Fibroblast of mammary gland (primary cell): ENCODE results near the gene BTBD10.

Source experiments
- DNase-seq: peaks from one replicate; pipeline ENCODE4 v3.0.0-alpha.2; 2010; ENCODE audit warnings: low read depth
- H3K4me3 ChIP-seq: 2 replicates; pipeline ENCODE4 v1.5.1; 2011; ENCODE audit warnings: low read depth, mild to moderate bottlenecking, low read length, moderate library complexity; ENCODE audit not compliant: control insufficient read depth
- TF ChIP-seq, protein P1 (sequence below): conservative IDR thresholded peaks from 2 replicates; pipeline ENCODE4 v1.5.1; 2011; ENCODE audit warnings: low read depth, low read length, inconsistent platforms; ENCODE audit not compliant: control insufficient read depth, insufficient read depth

The BTBD10 gene

DNA sequence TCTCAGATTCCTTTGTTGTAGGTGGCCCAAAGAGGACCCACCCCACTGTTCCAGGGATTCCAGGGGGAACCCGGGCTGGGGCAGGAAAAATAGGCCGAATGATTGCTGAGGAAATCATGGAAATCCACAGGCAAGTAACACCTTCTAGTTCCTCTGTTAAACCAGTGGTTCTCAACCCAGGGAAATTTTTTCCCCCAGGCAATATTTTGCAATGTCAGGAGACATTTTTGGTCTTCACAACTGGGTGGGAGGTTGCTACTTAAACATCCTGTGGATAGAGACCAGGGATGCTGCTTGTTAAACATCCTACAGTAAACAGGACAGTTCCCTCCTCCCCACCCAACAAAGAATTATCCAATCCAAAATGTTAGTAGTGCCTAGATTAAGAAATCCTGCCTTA lies 84.7 kb downstream of the BTBD10 start:
- TF ChIP-seq, protein P1, sequence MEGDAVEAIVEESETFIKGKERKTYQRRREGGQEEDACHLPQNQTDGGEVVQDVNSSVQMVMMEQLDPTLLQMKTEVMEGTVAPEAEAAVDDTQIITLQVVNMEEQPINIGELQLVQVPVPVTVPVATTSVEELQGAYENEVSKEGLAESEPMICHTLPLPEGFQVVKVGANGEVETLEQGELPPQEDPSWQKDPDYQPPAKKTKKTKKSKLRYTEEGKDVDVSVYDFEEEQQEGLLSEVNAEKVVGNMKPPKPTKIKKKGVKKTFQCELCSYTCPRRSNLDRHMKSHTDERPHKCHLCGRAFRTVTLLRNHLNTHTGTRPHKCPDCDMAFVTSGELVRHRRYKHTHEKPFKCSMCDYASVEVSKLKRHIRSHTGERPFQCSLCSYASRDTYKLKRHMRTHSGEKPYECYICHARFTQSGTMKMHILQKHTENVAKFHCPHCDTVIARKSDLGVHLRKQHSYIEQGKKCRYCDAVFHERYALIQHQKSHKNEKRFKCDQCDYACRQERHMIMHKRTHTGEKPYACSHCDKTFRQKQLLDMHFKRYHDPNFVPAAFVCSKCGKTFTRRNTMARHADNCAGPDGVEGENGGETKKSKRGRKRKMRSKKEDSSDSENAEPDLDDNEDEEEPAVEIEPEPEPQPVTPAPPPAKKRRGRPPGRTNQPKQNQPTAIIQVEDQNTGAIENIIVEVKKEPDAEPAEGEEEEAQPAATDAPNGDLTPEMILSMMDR = no peak
- H3K4me3 ChIP-seq = no peak overlapping the region
- no peak for DNase-seq

DNA sequence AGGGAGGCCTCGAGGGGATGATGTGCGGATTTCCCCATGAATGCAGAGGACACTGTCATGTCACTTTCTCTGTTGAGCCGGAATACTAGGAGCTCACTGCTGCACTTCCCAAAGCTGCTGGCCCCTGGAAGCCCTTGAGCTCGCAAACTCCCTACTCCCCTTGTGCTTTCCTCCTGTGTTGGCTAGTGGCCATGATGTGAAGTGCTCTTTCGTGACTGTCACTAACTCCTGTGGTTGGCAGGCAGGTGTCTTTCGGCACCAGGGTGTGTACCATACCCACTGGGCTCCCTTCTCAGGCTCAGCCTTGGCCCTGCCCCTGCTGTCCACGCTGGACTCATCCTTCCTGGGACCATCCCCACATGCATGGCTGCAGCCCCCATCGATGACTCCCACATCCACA lies 86.2 kb downstream of the BTBD10 start:
- no peak for DNase-seq
- TF ChIP-seq, protein P1 = no peak

DNA sequence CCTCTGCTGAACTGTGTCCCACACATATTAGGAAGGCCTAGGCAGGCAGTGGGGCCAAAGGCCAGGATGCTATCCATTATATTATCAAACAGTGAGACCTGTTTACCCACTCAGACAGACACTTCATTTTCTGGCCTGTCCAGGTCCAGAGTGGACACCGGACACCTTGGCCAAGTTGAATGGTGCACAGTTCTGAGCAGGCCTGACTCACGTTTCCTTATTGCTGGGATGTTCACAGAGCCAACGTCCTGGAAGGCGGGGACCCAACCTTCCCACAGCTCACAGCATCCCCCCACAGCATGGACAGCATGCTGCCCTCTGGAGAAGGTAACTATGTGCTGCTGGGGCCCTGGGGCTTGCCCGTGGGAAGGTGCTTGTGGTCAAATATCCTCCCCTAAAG lies 86.6 kb downstream of the BTBD10 start:
- TF ChIP-seq, protein P1 = no peak
- DNase-seq = no peak
- no peak overlapping the region for H3K4me3 ChIP-seq

More for the DNA sequence above, 86.2 kb downstream of the BTBD10 start:
- no peak overlapping the region for H3K4me3 ChIP-seq

DNA sequence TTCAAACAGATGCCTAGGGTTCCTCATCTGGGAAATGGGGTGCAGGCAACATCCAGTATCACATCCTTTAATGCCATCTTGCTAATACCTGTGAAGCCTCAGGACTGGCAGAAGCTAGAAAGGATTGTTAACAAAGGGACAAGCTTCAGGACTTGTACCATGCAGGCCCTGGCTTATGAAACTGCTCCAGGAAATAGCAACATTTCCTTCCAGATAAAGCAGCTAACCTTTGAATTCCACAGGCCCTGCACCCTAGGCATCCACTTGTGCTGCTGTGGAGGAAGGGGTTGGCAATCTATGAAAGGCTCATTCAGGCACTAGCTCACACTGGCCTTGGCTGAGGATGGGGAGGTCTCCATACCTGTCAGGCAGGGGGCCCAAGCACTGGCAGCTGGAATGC lies 87.2 kb downstream of the BTBD10 start:
- TF ChIP-seq, protein P1 = no peak

DNA sequence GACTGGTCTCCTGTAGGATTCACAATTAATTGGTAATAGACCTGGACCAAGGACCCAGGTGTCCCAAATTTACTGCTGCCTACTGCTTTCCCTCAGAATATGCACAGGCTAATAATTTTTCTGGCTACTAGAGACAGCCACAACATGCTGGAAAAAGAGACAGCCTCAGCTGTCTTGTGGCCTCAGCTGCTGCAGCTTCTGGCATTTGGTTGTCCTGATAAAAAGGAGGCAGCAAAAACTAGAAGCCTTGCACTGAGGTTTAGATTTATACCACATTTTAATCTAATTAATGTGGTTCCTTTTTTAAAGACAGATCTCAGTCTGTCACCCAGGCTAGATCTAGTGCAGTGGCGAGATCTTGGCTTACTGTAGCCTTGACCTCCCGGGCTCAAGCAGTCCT lies 89.8 kb downstream of the BTBD10 start:
- no peak overlapping the region for H3K4me3 ChIP-seq
- DNase-seq = no peak
- TF ChIP-seq, protein P1 = no peak

More for the DNA sequence above, 87.2 kb downstream of the BTBD10 start:
- no peak for DNase-seq
- H3K4me3 ChIP-seq = no peak overlapping the region

DNA sequence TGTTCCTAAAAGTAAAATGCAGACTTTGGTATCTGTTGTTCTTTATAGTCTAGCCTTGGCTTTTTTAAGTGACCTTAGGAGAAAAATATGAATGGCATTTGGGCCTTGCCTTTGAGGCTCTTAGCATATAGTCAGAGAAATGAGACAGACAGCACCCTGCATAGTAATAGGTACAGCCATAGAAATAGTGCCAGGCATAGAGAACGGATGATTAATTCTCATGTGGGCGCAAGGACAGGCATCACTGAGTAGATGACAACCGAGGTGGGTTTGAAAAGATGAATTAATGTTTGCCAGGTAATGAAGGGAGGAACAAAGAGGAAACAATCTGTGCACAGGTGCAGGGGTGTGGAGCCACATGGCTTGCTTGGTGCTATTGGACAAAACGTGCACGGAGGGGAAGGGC lies 95.0 kb downstream of the BTBD10 start:
- H3K4me3 ChIP-seq = no peak overlapping the region
- TF ChIP-seq, protein P1 = no peak
- DNase-seq = no peak

DNA sequence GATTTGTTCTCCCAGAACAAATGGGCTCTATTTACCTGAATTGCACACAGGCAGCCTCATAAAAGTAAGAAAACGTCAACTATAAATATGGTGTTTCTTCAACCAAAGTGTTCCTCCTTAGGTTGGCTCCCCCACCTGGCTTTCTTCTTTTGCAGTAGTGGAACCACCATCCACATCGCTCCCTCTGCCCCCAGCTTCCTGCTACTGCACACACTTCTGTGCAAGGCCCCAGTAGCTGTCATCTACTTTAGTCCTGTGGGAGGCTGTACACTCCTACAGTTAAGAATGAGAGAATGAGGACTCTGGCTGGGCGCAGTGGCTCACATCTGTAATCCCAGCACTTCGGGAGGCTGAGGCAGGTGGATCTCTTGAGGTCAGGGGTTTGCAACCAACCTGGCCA lies 95.9 kb downstream of the BTBD10 start:
- DNase-seq = no peak
- TF ChIP-seq, protein P1 = no peak
- H3K4me3 ChIP-seq = no peak overlapping the region
